H9 (cell line): ENCODE data around the gene CATSPER1. TPM values are rescaled to one million over a fixed set of nuclear protein-coding genes. Genes with fewer than 3 reads are reported as not detected.

Experiments
- DNase-seq: peaks from one replicate; pipeline ENCODE4 v3.0.0-alpha.2; 2017
- H2AFZ ChIP-seq: one replicate; pipeline ENCODE4 v1.6.1; 2013; ENCODE audit warnings: mild to moderate bottlenecking, low read length, control low read depth, moderate library complexity
- H2AK5ac ChIP-seq: 2 replicates; pipeline ENCODE4 v1.6.1; 2013; ENCODE audit warnings: low read length, control low read depth, mixed read lengths; ENCODE audit not compliant: insufficient read length
- H2BK120ac ChIP-seq: one replicate; pipeline ENCODE4 v1.6.1; 2013; ENCODE audit warnings: low read depth, mild to moderate bottlenecking, low read length, control low read depth, inconsistent platforms; ENCODE audit not compliant: poor library complexity, severe bottlenecking
- H2BK12ac ChIP-seq: 2 replicates; pipeline ENCODE4 v1.6.1; 2013; ENCODE audit warnings: low read length, control low read depth, mixed read lengths, low read depth; ENCODE audit not compliant: insufficient read length
- H2BK15ac ChIP-seq: 2 replicates; pipeline ENCODE4 v1.6.1; 2013; ENCODE audit warnings: low read depth, low read length, control low read depth
- H2BK20ac ChIP-seq: one replicate; pipeline ENCODE4 v1.6.1; 2013; ENCODE audit warnings: low read depth, mild to moderate bottlenecking, low read length, control low read depth, inconsistent platforms; ENCODE audit not compliant: poor library complexity, severe bottlenecking
- H2BK5ac ChIP-seq: 2 replicates; pipeline ENCODE4 v1.6.1; 2013; ENCODE audit warnings: low read length, control low read depth, mixed read lengths; ENCODE audit not compliant: insufficient read length
- H3K14ac ChIP-seq: 2 replicates; pipeline ENCODE4 v1.6.1; 2013; ENCODE audit warnings: low read length, control low read depth; ENCODE audit not compliant: insufficient read depth
- H3K18ac ChIP-seq: 2 replicates; pipeline ENCODE4 v1.6.1; 2013; ENCODE audit warnings: low read depth, mild to moderate bottlenecking, mixed read lengths, low read length, control low read depth; ENCODE audit not compliant: insufficient read length
- H3K23ac ChIP-seq: 2 replicates; pipeline ENCODE4 v1.6.1; 2013; ENCODE audit warnings: low read length, control low read depth, mixed read lengths, low read depth; ENCODE audit not compliant: insufficient read length
- H3K23me2 ChIP-seq: 2 replicates; pipeline ENCODE4 v1.6.1; 2013; ENCODE audit warnings: low read depth, mild to moderate bottlenecking, mixed read lengths, low read length, control low read depth; ENCODE audit not compliant: insufficient read length, poor library complexity, severe bottlenecking
- H3K27ac ChIP-seq: 2 replicates; pipeline ENCODE4 v1.5.1; 2013; ENCODE audit warnings: low read length, control low read depth, mixed read lengths, low read depth; ENCODE audit not compliant: insufficient read length
- H3K27me3 ChIP-seq: 2 replicates; pipeline ENCODE4 v1.6.1; 2013; ENCODE audit warnings: low read length, control low read depth, inconsistent platforms; ENCODE audit not compliant: insufficient read depth
- H3K4ac ChIP-seq: 2 replicates; pipeline ENCODE4 v1.6.1; 2013; ENCODE audit warnings: low read depth, mild to moderate bottlenecking, control low read depth, inconsistent platforms, low read length, moderate library complexity
- H3K4me1 ChIP-seq: 2 replicates; pipeline ENCODE4 v1.6.1; 2013; ENCODE audit warnings: low read length, control low read depth, inconsistent platforms; ENCODE audit not compliant: insufficient read depth
- H3K4me2 ChIP-seq: 2 replicates; pipeline ENCODE4 v1.6.1; 2013; ENCODE audit warnings: low read length, control low read depth, mixed read lengths; ENCODE audit not compliant: insufficient read length, insufficient read depth
- H3K56ac ChIP-seq: 2 replicates; pipeline ENCODE4 v1.6.1; 2013; ENCODE audit warnings: low read depth, mild to moderate bottlenecking, mixed read lengths, low read length, control low read depth; ENCODE audit not compliant: insufficient read length
- H3K79me1 ChIP-seq: 2 replicates; pipeline ENCODE4 v1.6.1; 2013; ENCODE audit warnings: low read depth, mild to moderate bottlenecking, moderate library complexity, low read length, control low read depth, inconsistent platforms; ENCODE audit not compliant: insufficient read depth, poor library complexity, severe bottlenecking
- H3K79me2 ChIP-seq: 2 replicates; pipeline ENCODE4 v1.6.1; 2013; ENCODE audit warnings: low read length, control low read depth, inconsistent platforms; ENCODE audit not compliant: insufficient read depth
- H3K9ac ChIP-seq: 2 replicates; pipeline ENCODE4 v1.6.1; 2013; ENCODE audit warnings: low read length, control low read depth, mixed read lengths; ENCODE audit not compliant: insufficient read length; ENCODE audit errors: extremely low read depth
- H3K9me3 ChIP-seq: one replicate; pipeline ENCODE4 v1.6.1; 2013; ENCODE audit warnings: low read depth, low read length, inconsistent platforms; ENCODE audit not compliant: control insufficient read depth
- H3T11ph ChIP-seq: one replicate; pipeline ENCODE4 v1.6.1; 2013; ENCODE audit warnings: mild to moderate bottlenecking, low read length, control low read depth, inconsistent platforms
- H4K20me1 ChIP-seq: one replicate; pipeline ENCODE4 v1.6.1; 2013; ENCODE audit not compliant: control insufficient read depth, insufficient read length, insufficient read depth
- H4K5ac ChIP-seq: 2 replicates; pipeline ENCODE4 v1.6.1; 2013; ENCODE audit warnings: low read depth, mild to moderate bottlenecking, mixed read lengths, low read length, control low read depth; ENCODE audit not compliant: insufficient read length
- H4K8ac ChIP-seq: replicated peaks from 2 replicates; pipeline ENCODE4 v1.6.1; 2013; ENCODE audit warnings: low read length, control low read depth, mixed read lengths, low read depth; ENCODE audit not compliant: insufficient read length
- H4K91ac ChIP-seq: 2 replicates; pipeline ENCODE4 v1.6.1; 2013; ENCODE audit warnings: low read depth, mild to moderate bottlenecking, moderate library complexity, mixed read lengths, low read length, control low read depth; ENCODE audit not compliant: insufficient read length
- H3K27ac Mint-ChIP-seq, 3 experiments: 2 replicates in 2 of 3; 3 replicates in 1 of 3; pipeline ENCODE4 v1.8.0; 2020 to 2021; ENCODE audit warnings: mixed read lengths in 3 of 3, mild to moderate bottlenecking in 1 of 3, moderate library complexity in 1 of 3
- H3K27me3 Mint-ChIP-seq: 2 replicates; pipeline ENCODE4 v1.8.0; 2021; ENCODE audit warnings: low read depth, mild to moderate bottlenecking, moderate library complexity, mixed read lengths
- H3K36me3 Mint-ChIP-seq, 3 experiments: 2 replicates in 2 of 3; 3 replicates in 1 of 3; pipeline ENCODE4 v1.8.0; 2020 to 2021; ENCODE audit warnings: low read depth in 3 of 3, mixed read lengths in 3 of 3; ENCODE audit not compliant: insufficient read depth in 1 of 3
- H3K4me1 Mint-ChIP-seq, 2 experiments: 2 replicates each; pipeline ENCODE4 v1.8.0; 2020; ENCODE audit warnings: mixed read lengths in 2 of 2
- H3K4me3 Mint-ChIP-seq, 2 experiments: 2 replicates in 1 of 2; 3 replicates in 1 of 2; pipeline ENCODE4 v1.8.0; 2020 to 2021; ENCODE audit warnings: mild to moderate bottlenecking in 2 of 2, mixed read lengths in 2 of 2, moderate library complexity in 1 of 2
- H3K9me3 Mint-ChIP-seq, 2 experiments: 2 replicates in 1 of 2; 3 replicates in 1 of 2; pipeline ENCODE4 v1.8.0; 2020; ENCODE audit warnings: mild to moderate bottlenecking in 2 of 2, mixed read lengths in 2 of 2, moderate library complexity in 1 of 2
- WGBS: extraction: QIAGEN DNeasy Blood & Tissue Kit; methylation state at CpG from one replicate; pipeline ENCODE4 v1.1.7; 2013; ENCODE audit warnings: missing lambda C conversion rate, low lambda C conversion rate, mixed read lengths; ENCODE audit not compliant: insufficient read length; ENCODE audit errors: extremely low coverage; 5-methylcytosine and 5-hydroxymethylcytosine counted together
- total RNA-seq: library from RNA; stranded (reverse); gene quantifications from 2 replicates; pipeline ENCODE4 v1.2.1, GENCODE V29; 2021
- TF ChIP-seq, protein P1 (sequence below): fragments of 200-600 bp; sonication (generic); conservative IDR thresholded peaks from 3 replicates; pipeline ENCODE4 v1.8.0; 2021; ENCODE audit warnings: antibody characterized with exemption, mild to moderate bottlenecking

CATSPER1 gene
- total RNA-seq, 1 experiment from 2014 or later = not detected

- no peak overlapping the region for H2BK120ac ChIP-seq
- no peaks in the 10 kb centered on the region for H3K4me1 ChIP-seq
- no peaks in the 10 kb centered on the region for H3K79me1 ChIP-seq
- H4K8ac ChIP-seq = no peak overlapping the region
- Mint-ChIP-seq H3K27me3 (no peaks in the 10 kb centered on the region), H3K9me3 (no peaks in the 10 kb centered on the region), H3K4me1 (peaks cover 27 to 31% of the 10 kb centered on the region in 2 experiments), H3K4me3 (peak overlapping the region; percentile 99 to 100), H3K27ac (peak overlapping the region in 2 of 3 experiments; percentile 72 to 85; a peak in 4 of 7 replicates), H3K36me3 (peaks cover 33 to 58% (median 48%) of the 10 kb centered on the region in 3 experiments)
- no peaks in the 10 kb centered on the region for H4K20me1 ChIP-seq
- H3T11ph ChIP-seq = no peak overlapping the region
- no peak overlapping the region for H4K91ac ChIP-seq
- H3K79me2 ChIP-seq = peaks cover 8% of the 10 kb centered on the region; the same call in 1 of the 2 replicates
- no peaks in the 10 kb centered on the region for H3K9me3 ChIP-seq
- no peak overlapping the region for H3K14ac ChIP-seq
- H2BK20ac ChIP-seq = no peak overlapping the region
- H3K23ac ChIP-seq = no peak overlapping the region
- no peak overlapping the region for H4K5ac ChIP-seq
- no peak overlapping the region for H2BK12ac ChIP-seq
- H3K27me3 ChIP-seq = no peaks in the 10 kb centered on the region
- no peak overlapping the region for H3K4ac ChIP-seq
- no peak overlapping the region for H3K18ac ChIP-seq
- peaks cover 12% of the 10 kb centered on the region for H3K23me2 ChIP-seq
- no CpG with 5 or more reads among the region's 6 CpGs for WGBS
- H2BK5ac ChIP-seq = no peak overlapping the region
- TF ChIP-seq, protein P1, sequence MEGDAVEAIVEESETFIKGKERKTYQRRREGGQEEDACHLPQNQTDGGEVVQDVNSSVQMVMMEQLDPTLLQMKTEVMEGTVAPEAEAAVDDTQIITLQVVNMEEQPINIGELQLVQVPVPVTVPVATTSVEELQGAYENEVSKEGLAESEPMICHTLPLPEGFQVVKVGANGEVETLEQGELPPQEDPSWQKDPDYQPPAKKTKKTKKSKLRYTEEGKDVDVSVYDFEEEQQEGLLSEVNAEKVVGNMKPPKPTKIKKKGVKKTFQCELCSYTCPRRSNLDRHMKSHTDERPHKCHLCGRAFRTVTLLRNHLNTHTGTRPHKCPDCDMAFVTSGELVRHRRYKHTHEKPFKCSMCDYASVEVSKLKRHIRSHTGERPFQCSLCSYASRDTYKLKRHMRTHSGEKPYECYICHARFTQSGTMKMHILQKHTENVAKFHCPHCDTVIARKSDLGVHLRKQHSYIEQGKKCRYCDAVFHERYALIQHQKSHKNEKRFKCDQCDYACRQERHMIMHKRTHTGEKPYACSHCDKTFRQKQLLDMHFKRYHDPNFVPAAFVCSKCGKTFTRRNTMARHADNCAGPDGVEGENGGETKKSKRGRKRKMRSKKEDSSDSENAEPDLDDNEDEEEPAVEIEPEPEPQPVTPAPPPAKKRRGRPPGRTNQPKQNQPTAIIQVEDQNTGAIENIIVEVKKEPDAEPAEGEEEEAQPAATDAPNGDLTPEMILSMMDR = no peak
- no peak overlapping the region for H2AK5ac ChIP-seq
- no peak overlapping the region for H3K56ac ChIP-seq
- peak overlapping the region; percentile 98 for H3K4me2 ChIP-seq
- no peak for DNase-seq
- no peak overlapping the region for H2AFZ ChIP-seq
- no peak overlapping the region for H3K27ac ChIP-seq
- H2BK15ac ChIP-seq = no peak overlapping the region
- H3K9ac ChIP-seq = no peak overlapping the region
Measured at GRCh38 chr11:66003291-66003690, 23.0 kb downstream of the CATSPER1 start.
